GM12892 (cell line): ENCODE measurements around the gene ICE2.

Source experiments
- POLR2A ChIP-seq: IDR thresholded peaks from 2 replicates; pipeline ENCODE4 v1.6.1; 2011; ENCODE audit warnings: low read depth, low read length, control low read depth
- TAF1 ChIP-seq: IDR thresholded peaks from 2 replicates; pipeline ENCODE4 v1.6.1; 2011; ENCODE audit warnings: low read depth, mild to moderate bottlenecking, control low read depth, low read length, borderline replicate concordance

- TF ChIP-seq POLR2A (no peak), TAF1 (no peak)
These were observed 28.9 kb upstream of the ICE2 start for GRCh38 chr15:60507596-60508424.
